Measurements from ENCODE around the gene MIEF1.

The MIEF1 gene

GRCh38 chr22:39502109-39502788 lies at the start of gene MIEF1:
Gene MIEF1 (plus strand): TSS chr22:39502290. CDS start chr22:39511295, 9,005 bp downstream.
- DNase-seq: peak; percentile 94

DNA sequence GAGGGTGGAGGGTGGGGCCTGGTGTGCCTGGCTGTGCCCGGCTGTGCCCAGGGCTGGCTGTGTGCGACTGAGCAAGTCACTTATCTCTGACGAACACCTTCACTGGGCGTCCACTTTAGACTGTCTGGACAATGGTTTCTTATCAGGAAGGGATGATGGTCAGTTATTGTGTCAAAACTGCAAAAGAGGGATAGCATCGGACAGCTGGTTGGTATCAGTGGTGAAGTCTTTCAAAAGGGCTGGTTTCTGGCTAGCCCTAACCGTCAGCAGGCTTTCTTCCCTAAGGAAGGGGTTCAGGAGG lies 49.4 kb upstream of the MIEF1 start:
- DNase-seq: no peak

DNA sequence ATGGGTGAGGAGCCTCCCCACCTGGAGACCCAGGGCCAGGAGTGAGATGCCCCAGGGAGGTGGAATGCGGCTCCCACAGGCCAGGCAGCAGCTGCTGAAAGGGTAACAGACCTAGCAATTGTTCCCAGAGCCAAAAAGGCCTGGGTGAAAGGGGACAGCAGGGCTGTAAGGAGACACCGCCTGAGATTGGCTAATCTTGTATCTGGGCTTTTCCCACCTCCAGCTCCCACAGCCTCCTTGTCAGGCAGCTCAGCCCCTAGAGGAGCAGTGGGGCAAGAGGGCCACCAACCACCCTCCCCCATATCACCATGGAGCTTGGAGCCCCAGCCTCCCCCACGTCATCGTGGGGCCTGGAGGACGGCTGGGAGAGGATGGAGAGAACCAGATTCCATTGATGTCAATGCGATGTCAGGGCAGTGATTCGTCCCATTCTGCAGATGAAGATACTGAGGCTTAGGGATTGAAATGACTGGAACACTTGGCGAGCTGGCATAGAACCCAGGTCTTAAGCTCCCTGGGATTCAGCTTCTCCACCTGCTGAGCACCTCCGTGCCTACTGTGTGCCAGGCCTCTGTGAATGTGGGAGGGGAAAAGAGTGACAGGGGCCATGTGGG lies 48.2 kb upstream of the MIEF1 start:
- DNase-seq: no peak

GRCh38 chr22:39454385-39454871 lies 47.7 kb upstream of the MIEF1 start:
- DNase-seq: no peak

DNA sequence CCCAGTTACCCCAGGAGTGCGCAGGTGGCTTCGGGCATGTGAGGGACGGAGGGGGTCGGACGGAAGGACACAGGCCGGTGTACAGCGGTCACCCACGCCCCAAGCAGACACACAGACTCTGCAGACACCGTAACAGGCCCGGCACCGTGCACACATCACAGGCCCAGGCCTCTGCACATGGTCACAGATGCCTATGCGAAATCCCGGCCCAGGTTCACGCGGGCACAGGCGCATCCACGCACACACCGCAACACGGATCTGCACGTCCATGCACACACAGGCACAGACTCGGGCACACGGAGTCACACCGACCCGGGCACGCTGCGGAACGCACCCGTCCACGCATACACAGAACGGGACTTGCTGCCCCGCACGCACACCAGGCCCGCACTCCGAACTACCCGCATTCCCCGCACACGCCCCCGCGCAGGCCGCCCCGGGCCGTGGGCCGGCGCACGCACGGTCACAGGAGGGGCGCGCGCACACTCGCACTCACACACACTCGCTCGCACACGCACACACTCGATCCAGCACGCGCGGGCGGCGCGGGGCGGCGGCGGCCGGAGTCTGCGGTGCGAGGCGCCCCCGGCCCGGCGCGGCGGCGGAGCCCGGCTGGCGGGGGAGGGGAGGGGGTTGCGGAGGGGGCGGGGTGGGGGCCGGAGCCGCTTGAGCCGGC lies 45.4 kb upstream of the MIEF1 start, which contains the start of gene MGAT3:
Gene MGAT3, plus strand, starts transcription at position 491 of the 676 bp plus-strand sequence. CDS start 30,336 bp downstream, outside the sequence.
- DNase-seq: no peak

DNA sequence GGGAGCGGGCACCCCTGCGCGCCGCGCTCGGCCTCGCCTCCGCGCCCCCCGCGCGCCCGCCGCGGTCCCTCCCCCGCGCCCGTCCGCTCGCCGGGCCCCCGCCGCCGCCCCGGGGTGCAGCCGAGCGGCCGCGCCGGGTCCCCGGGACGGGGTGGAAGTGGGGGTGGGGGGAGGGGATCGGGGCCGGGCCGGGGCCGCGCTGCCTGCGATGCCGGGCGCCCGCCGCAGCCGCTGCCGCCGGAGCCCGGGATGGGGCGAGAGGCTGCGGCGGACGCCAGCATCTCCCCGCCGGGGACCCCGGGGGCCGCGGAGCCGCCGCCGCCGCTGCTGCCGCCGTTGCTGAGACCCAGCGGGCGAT lies 44.9 kb upstream of the MIEF1 start:
- no peak for DNase-seq

GRCh38 chr22:39457556-39458443 lies 44.3 kb upstream of the MIEF1 start:
- DNase-seq: no peak

GRCh38 chr22:39458444-39459083 lies 43.5 kb upstream of the MIEF1 start:
- DNase-seq: no peak

DNA sequence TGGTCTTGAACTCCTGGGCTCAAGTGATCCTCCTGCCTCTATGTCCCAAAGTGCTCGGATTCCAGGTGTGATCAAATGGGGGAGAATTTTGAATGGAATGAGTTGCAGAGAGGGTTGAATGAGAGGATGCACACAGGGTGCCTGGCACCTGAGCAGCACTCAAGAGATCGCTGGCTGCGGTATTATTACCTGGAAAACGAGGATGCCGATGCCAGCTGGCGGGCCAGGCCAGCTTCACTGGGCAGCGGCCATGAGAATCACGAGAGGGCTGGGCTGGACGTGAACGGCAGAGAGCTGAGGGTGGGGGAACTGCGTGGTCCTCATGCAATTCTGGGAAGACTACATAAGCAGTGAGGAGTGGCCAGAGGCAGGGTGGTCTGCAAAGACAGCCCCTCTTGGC lies 42.4 kb upstream of the MIEF1 start:
- DNase-seq: no peak

DNA sequence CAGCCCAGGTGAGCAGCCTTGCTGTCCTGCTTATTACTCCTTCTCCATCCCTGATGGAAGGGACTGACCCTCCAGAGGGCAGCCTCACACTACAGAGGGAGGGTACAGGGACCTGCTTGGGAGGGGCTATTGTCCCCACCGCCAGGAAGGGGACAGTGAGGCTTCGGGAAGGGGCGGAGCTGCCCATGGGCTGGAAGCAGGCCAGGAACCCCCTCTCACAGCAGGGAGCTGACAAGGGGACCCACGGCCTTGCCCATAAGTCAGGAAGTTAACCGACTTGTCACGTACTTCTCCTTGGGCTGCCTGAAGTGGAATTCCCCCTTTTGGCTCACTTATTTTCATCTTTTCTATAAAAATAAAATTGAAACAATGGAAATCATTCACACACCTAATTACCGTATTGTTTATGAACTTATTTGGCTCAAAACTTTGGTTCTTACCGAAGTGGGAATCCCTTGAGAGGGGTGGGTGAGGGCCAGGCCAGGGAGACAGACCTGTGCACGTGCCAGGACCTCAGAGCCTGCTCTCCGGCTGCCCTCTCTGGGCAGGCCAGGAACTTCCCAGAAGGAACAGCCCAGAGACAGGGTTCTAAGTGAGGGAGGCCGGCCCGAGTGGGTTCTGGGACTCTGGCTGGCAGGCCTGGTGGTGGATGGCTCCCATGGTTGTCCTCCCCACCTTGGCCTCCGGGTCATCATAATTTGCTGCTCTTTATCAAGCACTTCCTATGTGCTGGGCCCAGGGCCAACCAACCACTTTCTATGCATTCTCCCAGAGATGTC lies 39.5 kb upstream of the MIEF1 start:
- no peak for DNase-seq

DNA sequence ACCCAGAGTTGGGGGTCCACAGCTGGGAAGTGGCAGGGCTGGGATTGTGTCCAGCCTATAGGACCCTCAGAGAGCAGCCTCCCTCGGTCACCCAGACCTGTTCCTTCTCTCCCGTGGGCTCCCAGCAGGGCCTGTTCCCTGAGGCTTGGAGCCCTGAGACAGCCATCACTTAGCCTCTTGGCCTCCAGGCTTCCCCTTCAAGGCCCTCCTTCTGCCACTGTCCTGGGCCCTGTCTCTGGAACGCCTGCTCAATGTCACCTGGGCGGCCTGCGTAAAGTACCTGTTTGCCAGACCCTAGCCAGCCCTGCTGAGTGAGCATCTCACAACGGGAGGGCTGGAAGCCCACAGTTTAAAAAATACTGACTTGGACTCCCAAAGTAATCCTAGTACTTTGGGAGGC lies 38.8 kb upstream of the MIEF1 start:
- DNase-seq: no peak

DNA sequence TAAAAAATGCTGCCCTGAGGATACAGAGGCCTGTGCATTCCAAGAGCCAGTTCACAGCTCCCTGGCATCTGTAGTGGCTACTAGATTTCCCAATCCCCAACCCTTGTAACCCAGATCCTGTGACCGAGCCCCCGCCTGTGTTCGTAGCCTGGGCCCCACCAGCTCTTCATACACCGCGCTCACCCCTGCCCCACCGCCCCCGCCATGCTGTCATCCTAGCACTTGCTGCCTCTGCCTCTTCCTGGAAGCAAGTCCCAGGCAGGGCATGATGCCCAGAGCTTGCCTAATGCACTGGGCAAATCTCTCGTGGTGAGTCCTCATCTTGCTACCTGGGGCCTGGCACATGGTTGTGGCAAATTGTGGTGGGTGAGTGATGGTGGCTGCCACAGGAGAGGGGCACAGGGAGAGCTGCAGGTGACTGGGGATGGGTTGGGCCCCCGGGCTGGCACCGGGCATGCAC lies 38.1 kb upstream of the MIEF1 start:
- no peak for DNase-seq

DNA sequence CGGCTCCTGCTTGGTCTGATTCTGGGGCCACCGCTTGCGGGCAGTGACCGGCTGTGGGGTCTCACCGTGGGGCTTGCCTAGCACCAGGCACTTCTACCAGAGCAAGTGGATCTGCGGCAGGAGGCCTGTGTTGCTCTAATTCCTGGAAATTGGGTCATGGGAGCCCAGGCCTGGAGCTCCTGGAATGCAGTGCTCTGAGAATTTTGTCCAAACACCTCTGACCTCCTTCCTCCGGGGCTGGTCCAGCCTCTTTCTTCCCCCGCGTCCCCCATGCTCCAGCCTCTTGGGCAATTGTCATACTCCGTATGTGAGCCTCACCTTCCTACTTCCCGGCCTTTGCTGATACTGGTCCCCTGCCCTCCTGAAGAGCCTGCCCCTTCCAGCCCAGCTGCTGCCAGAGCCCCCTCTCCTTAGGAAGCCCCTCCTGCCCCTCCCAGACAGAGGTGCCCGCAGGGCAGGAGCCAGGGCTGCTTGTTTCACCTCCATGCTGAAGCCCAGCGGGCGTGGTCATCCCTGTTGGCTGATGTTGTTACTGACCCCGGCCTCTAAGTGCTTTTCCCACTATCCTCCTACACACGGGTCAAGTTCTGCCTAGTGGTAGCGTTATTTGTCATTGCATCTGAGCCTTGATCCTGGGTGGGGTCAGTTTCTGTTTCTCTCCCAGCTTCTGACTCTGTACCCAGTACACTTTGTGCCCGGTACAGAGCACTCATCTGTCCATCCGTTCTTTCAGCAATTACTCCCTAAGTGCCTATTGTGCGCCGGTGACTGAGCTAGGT lies 35.7 kb upstream of the MIEF1 start:
- DNase-seq: no peak

DNA sequence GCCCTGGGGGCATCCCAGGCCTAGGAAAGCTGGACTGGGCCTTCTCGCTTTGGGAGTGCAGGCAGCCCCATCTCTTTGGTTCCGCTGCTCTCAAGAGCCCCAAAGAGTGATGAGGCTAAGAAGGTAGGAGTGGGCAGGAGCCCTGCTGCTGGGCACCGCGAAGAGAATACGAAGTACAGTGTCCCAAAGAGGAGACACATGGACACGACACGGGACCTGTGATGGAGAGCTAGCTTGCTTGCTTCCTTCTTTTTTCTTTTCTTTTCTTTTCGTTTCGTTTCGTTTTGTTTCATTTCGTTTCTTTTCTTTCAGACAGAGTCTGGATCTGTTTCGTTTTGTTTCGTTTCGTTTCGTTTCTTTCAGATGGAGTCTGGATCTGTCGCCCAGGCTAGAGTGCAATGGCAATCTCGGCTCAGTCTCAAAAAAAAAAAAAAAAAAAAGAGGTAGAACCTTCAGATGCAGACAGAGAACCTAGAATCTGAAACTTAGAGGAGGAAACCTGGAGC lies 34.6 kb upstream of the MIEF1 start:
- no peak for DNase-seq

DNA sequence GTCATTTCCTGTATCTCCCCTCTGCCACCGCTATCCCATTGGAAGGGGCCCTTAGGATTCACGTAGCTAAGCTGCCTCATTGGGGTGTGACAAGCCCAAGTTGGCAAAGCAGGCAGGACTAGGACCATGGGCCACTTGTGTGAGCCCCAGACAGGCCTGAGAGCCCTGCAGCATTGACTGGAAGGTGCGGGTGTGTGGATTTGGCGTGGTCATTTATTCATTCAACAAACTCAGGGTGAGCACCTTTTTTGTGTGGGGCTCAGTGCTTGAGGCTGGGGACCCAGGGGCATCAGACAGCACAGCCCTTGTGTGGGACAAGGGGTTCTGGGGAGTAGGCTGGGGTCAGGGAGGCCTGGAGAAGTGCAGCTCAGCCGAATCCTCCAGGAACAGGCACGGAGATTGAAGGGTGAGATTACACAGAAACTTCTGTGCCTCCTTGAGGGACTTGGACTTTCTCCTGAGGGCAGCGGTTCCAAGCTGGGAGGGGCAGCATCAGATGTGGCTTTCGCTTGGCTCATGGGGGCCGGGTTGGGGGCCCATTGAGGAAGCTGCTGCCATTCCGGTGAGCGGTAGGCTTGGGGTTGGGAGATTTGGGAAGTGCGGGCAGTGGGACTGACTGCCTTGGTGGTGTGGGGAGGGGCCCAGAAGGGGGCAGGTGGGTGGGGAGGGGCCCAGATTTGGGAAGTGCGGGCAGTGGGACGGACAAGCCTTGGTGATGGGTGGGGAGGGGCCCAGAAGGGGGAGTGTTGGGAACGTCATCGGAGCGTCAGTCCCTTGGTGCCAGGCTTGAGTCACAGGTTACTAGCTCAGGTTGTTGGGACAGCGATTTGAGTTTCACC lies 33.4 kb upstream of the MIEF1 start:
- DNase-seq: no peak

GRCh38 chr22:39469326-39469680 lies 32.8 kb upstream of the MIEF1 start:
- DNase-seq: no peak

GRCh38 chr22:39469681-39470450 lies 32.2 kb upstream of the MIEF1 start:
- no peak for DNase-seq

DNA sequence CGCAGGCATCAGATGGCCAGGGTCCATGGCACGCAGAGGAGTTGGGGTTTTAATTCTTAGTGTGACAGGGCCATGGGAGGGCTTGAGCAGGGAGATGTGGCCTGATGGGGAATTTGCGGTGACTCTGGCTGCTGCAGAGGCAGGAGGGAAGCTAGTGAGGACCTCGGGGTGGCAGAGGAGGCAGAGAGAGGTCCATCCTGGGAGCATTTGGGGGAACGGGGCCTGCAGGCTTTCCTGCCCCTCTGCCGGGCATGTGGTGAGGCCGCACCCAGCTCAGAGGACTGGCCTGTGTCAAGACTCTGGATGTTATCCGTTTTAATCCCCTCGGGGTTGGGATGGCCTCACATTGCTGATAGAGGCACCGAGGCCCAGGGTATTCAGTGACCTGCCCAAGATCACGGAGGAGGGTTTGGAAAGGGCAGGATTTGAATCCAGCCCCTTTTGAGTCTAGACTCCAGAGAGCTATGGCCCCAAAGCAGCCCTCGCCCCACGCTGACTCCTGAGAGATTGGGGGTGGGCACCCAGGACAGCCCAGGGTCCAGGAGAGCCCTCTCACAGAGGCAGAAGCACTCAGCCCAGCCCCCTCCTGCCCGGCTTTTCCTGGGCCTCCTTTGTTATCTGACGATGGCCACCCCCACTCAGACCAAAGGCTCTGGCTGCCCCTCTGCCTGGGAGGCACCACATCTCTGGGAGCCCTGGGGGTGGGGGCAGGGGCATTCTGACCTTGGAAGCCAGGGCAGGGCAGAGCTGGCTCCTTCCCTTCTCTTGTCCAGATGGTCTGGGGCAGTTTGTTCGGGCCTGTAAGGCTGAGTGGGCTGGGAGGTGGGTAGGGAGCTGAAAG lies 31.4 kb upstream of the MIEF1 start:
- DNase-seq: no peak
